ENCODE measurements around the gene MICAL2.

DNA sequence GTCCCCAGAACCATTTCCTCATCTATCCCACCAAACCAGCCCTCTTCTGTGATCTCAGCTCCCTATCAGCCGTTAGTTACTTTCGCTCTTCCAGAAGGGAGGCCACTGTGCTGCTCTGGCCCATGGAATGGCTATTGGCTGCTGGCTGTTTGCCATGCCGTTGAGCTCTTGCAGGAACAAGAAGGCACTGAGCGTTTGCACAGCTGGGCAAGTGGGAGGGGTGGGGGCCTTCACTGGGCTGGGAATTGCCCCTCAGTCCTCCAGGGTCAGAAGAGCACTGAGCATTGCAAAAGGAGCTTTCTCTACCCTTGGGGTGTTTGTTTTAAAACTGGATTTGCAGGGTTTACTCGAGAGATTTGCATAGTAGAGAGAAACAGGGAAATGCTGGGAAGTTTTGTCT is 137.9 kb downstream of the MICAL2 start:
- no peak for TF ChIP-seq CEBPB (IDR thresholded peaks at IDR 0.05; ENCODE audit: low read depth)
- TF ChIP-seq, protein P1, sequence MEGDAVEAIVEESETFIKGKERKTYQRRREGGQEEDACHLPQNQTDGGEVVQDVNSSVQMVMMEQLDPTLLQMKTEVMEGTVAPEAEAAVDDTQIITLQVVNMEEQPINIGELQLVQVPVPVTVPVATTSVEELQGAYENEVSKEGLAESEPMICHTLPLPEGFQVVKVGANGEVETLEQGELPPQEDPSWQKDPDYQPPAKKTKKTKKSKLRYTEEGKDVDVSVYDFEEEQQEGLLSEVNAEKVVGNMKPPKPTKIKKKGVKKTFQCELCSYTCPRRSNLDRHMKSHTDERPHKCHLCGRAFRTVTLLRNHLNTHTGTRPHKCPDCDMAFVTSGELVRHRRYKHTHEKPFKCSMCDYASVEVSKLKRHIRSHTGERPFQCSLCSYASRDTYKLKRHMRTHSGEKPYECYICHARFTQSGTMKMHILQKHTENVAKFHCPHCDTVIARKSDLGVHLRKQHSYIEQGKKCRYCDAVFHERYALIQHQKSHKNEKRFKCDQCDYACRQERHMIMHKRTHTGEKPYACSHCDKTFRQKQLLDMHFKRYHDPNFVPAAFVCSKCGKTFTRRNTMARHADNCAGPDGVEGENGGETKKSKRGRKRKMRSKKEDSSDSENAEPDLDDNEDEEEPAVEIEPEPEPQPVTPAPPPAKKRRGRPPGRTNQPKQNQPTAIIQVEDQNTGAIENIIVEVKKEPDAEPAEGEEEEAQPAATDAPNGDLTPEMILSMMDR (IDR thresholded peaks at IDR 0.05 in 2 of 3, conservative IDR thresholded peaks at IDR 0.05 in 1 of 3; ENCODE audit: borderline replicate concordance in 1 of 3, insufficient read depth in 1 of 3, low read depth in 2 of 3, low read length in 2 of 3) = no peak
- no peak for TF ChIP-seq RAD21 (IDR thresholded peaks at IDR 0.05; ENCODE audit: low read depth)
- TF ChIP-seq, protein P2, sequence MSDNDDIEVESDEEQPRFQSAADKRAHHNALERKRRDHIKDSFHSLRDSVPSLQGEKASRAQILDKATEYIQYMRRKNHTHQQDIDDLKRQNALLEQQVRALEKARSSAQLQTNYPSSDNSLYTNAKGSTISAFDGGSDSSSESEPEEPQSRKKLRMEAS (IDR thresholded peaks at IDR 0.05) = no peak
- no peak for TF ChIP-seq POLR2AphosphoS5 (IDR thresholded peaks at IDR 0.05; ENCODE audit: low read depth, low read length)

Data from HCT116 (cell line).